Right ventricle myocardium superior (tissue), 1 donor: Measurements from ENCODE around the gene DMRTA2. TPM values are rescaled to one million over a fixed set of nuclear protein-coding genes. Genes with fewer than 3 reads are reported as not detected.

Experiments
- ATAC-seq: fragments of 200-7000 bp; cut with Tn5 transposase; one replicate; pipeline ENCODE4 v1.9.1; 2020; ENCODE audit warnings: mild to moderate bottlenecking; ENCODE audit not compliant: poor library complexity
- DNase-seq: peaks from one replicate; pipeline ENCODE4 v3.0.0-alpha.2; 2020
- intact Hi-C: fragments of 100-400 bp; cut with DNase I; formaldehyde crosslinking; loops from one replicate; pipeline ENCODE4 v1.11.2; 2022
- long read RNA-seq: library from polyadenylated mRNA; unstranded; transcript quantifications from one replicate; pipeline ENCODE4 v2.0.0, GENCODE V29; 2021
- total RNA-seq: library from RNA; stranded (reverse); fragmentation: NEBNext Ultra II Directional; extraction: Animal tissue kit (Norgen Biotek cat#: 25700); gene quantifications from one replicate; pipeline ENCODE4 v1.2.1, GENCODE V29; 2021
- donor health status: DM: no; HTN: yes; CAD: no; lungs with severe emphysema.

The DMRTA2 gene
- total RNA-seq: not detected
- long read RNA-seq: 0 reads

GRCh38 chr1:50422946-50423669 is at the start of gene DMRTA2:
TSS of gene DMRTA2 (minus strand) at chr1:50423443. CDS start at chr1:50421536, 1,907 bp downstream.
- DNase-seq (no peak), ATAC-seq (peak; percentile 48)
- intact Hi-C loops: no loop called here

DNA sequence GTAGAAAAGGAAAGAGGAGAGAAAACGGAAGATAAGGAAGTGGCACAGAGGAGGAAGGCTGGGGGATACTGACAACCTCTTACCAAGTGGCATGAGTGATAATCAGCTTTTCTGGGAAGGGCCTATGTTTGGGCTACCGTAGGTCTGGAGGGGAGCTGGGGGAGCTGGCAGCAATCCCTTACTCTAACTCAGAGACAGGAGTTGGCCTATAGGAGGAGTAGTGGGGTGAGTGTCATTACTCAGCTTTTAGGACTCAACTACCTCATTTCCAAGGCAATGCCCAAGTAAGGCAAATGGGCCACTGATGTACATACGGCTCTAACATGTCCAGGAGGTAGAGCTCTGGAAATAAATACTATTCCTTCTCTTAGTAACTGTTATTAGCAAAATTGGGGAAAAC is 48.7 kb upstream of the DMRTA2 start:
- ATAC-seq: no peak
- no peak for DNase-seq
- intact Hi-C loops: no loop called here

DNA sequence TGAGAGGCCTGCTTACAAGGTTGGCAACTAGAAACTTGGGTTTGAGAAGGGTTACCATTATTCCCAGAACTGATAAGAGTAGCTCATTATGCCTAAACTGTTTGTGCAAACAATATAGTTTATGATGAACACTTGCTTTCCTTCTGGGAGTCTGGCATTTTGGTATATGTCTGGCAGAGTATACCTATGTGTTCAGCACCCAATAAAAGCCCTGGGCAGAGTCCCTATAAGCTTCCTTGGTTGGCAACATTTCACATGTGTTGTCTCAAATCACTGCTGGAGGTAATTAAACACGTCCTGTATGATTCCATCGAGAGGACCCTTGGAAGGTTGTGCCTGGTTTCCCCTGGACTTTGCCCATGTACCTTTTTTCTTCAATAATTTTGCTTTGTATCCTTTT is 39.7 kb upstream of the DMRTA2 start:
- DNase-seq (no peak), ATAC-seq (no peak)
- intact Hi-C loops: no loop called here

DNA sequence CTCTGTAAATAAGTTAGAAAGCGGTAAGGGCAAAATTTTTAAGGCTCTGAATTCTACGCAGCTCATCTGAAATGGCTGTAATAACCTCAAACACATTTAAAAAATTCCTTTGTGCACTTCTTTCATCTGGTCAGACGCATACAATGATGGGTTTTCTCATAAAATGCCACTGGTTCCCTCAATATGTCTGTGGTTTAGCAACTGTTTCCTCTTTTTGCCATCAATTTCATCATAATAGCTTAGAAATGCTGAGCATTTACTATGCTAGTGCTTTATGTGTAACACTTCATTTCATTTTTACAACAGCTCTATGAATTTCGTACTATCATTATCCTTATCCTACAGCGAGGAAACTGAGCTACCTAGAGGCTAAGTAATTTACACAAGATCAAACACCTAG is 35.3 kb upstream of the DMRTA2 start:
- ATAC-seq: no peak
- intact Hi-C loops: no loop called here
- no peak for DNase-seq

- intact Hi-C loops: no loop called here
- DNase-seq: no peak
- ATAC-seq: no peak
Measured at GRCh38 chr1:50454911-50455310, 31.7 kb upstream of the DMRTA2 start.

- intact Hi-C loops: no loop called here
- ATAC-seq (no peak), DNase-seq (no peak)
Measured at GRCh38 chr1:50453266-50453665, 30.0 kb upstream of the DMRTA2 start.

DNA sequence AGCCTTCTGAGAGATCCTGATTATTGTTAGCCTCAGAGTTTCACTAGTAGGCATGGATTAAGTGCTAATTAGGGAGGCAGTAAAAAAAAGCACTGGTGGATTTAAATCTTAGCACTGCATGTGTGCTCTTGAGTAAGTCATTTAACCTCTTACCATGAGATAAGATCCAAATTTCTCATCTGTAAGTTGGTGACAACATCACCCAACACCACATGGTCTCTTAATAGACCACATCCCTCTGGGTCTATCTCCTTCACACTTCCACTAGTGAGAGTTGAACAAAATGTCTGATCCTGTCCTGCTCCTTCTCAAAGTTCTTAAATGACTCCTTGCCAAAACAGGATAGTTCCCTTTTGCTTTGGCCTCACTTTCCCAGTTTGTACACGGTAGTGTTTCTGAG is 29.5 kb upstream of the DMRTA2 start:
- ATAC-seq (no peak), DNase-seq (no peak)
- intact Hi-C loops: no loop called here

GRCh38 chr1:50450861-50451653 is 27.8 kb upstream of the DMRTA2 start:
- intact Hi-C loops: no loop called here
- ATAC-seq (no peak), DNase-seq (no peak)

DNA sequence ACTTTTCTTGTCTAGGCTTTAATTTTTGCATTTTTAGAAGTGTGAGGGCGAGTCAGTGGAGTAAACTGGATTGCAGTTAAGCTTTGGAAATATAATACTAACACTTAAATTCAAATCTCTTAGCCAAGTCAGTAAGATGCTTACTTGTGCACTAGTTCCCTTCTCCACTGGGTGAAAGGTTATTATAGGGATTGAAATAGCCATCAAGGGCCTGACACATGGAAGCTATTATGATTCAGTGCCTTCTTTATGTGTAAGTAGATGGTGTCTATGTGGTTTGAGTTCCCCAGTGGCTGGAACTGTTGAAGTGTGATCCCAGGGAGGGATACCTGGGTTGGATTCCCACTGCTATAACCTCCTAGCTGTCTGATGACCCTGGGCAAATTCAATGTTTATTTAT is 24.7 kb upstream of the DMRTA2 start:
- intact Hi-C loops: no loop called here
- DNase-seq: no peak
- no peak for ATAC-seq

- intact Hi-C loops: no loop called here
- ATAC-seq: no peak
- no peak for DNase-seq
Measured at GRCh38 chr1:50441183-50441582, 17.9 kb upstream of the DMRTA2 start.

DNA sequence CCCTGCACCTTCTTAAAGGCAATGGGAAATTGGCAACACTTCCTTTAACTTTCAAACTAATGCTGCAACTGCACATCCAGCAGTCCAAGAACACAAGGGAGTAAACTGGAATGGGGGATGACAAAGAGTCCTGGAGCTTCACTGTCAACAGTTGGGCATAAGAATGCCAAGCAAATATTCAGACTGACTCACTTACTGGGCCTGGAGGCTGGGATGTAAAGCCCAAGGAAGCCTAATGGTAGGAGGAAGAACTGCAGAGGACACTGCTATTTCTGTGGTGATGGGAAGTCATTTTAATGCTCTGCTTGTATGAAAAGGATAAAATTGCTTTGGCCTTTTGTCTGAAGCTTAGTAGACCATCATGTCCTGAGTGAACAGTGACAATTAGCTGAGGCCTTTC is 15.7 kb upstream of the DMRTA2 start:
- intact Hi-C loops: no loop called here
- ATAC-seq (no peak), DNase-seq (no peak)

DNA sequence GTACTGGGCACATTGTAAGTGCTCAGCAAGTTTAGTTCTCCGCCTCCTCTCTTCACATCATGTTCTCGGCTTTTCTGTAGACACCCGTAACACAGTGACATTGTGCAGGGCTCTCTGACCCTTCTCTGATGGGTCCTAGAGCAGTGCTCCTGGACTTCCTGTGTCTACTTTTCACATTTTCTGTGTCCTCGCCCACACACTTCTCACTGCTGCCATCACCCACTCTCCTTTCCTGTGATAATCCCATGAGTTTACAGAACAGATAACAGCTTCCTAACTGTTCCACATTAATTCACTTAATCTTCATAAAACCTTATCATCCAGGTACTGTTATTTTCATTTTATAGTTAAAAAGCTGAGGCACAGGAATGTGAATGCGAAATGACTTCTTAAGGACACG is 13.2 kb upstream of the DMRTA2 start:
- intact Hi-C loops: no loop called here
- no peak for DNase-seq
- ATAC-seq: no peak

DNA sequence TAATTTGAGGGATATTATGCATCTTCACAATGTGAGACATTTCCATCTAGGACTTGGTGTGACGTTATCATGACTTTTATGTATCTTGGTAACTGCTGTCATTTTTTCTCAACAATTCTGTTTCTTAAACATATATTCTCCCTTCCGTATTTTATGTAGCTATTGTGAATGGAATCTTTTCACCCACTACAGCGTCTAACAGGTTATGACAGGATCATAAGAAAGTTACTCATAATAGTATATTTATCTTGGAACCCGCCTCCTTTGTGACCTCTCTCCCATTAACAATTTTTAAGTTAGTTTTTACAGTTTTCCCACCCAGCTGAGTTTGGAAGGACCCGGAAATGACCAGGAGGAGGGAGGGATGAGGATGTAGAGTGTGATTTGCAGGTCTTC is 6.8 kb upstream of the DMRTA2 start:
- DNase-seq (no peak), ATAC-seq (no peak)
- intact Hi-C loops: no loop called here

GRCh38 chr1:50427818-50428779 is 4.9 kb upstream of the DMRTA2 start:
- no peak for DNase-seq
- no peak for ATAC-seq
- intact Hi-C loops: no loop called here

- ATAC-seq (no peak), DNase-seq (no peak)
- intact Hi-C loops: no loop called here
Measured at GRCh38 chr1:50427086-50427817, 4.0 kb upstream of the DMRTA2 start.

DNA sequence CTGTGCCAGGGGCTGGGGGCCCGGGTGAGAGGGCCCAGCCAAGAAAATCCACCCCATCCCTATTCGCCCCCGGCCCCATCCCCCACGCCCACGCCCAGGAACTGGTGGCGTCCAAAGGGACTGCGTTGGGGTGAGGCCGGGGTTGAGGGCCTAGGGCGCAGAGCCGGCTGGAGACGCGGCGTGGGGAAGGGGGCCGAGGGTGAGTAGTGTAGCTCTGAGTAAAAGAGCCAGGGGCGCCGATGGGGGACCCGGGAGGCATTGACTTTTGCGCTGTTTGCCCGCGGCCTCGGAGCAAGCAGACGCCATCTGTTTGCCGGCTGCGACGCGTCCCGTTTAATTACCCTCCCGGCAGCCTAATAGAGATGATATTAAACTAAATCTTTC is 3.5 kb upstream of the DMRTA2 start:
- DNase-seq (no peak), ATAC-seq (no peak)

DNA sequence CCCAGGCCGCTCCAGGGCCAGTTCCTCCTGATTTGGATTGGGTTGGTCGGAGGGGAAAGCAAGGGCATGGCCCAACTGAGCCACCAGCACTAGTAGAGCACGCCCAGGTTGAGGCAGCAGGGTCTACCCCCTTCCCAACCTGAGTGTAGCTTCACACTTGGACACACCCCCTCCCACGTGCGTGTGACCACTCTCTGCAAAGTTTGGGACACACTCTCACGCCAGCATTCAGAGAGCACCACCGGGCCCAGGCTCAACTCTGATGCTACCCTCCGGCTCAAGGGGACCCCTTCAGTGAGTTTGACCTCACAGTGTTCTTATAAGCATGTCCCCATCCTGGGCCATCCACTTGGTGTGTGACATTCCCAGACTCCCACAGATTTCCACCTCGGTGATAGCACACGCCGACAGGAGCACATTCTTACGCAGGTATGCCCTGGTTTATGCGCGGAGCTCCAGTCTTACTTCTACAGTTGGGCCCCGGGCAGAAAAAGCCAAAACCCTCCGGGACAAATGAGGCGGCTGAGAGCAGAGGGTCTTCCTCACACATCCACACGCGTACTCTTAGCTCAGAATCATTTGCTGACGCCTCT is 3.0 kb upstream of the DMRTA2 start:
- intact Hi-C loops: no loop called here
- ATAC-seq (no peak), DNase-seq (no peak)

More for the DNA sequence above, 3.5 kb upstream of the DMRTA2 start:
- intact Hi-C loops: no loop called here

DNA sequence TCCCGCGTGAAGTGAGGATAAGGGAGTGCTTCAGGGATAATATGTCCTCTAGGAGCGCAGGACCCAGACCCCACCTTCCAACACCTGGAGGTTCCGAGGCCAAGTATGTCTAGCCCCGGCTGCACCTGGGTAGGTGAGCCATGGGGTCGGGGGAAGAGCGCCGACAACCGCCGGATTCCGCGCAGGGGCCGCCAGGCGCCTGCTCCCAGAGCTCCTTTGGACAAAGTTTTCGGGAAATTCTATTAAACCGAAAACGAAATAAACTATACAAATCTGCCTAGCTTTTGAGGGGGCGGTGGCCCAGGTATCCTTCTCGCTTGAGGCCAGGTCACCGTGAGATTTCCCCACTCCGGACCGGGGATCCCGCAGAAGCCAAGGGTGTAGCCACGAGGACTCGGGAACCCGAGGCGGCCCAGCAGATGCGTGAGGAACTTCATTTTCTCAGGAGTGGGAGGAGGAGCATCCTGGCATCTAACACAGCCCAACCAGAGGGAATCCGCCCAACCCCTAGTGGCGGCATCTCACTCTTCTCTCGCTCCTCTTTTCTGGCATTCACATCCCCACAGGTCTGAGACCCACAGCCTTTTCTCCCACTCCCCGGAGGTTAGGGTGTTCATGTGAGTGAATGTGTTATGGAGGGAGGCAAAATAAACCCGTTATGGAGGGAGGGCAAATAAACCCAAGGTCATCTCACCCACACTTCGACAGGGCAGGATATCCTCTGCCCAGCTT is 2.3 kb upstream of the DMRTA2 start:
- intact Hi-C loops: no loop called here
- no peak for ATAC-seq
- DNase-seq: no peak
